DND-41 (cell line): Measurements from ENCODE around the gene STXBP4.

Experiments
- EZH2 ChIP-seq: IDR thresholded peaks from 3 replicates; pipeline ENCODE4 v1.6.1; 2012; ENCODE audit warnings: borderline replicate concordance, low read depth, mild to moderate bottlenecking, moderate library complexity, low read length, inconsistent platforms; ENCODE audit not compliant: severe bottlenecking
- TF ChIP-seq, protein P1 (sequence below): IDR thresholded peaks from 2 replicates; pipeline ENCODE4 v1.5.1; 2012; ENCODE audit warnings: borderline replicate concordance, low read length, moderate library complexity, mild to moderate bottlenecking; ENCODE audit not compliant: poor library complexity, severe bottlenecking; ENCODE audit errors: extremely low read depth

DNA sequence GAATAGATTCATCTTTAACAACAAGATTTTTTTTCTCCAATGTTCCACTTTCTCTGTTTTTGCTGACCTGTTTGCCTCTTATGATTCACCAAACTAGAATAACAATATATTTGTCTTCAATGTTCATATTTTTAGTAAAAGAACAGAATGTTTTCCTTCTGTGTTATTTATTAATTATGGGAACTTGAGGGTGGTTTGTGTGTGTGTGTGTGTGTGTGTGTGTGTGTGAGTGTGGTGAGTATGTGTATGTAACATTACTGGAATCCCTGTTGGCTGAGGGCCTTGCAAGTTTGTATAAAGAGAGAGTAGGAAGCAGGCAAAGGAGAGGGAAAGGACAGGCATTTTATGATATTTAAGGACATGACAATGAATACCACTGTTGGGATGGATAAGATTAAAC lies 13.8 kb downstream of the STXBP4 start:
- TF ChIP-seq, protein P1, sequence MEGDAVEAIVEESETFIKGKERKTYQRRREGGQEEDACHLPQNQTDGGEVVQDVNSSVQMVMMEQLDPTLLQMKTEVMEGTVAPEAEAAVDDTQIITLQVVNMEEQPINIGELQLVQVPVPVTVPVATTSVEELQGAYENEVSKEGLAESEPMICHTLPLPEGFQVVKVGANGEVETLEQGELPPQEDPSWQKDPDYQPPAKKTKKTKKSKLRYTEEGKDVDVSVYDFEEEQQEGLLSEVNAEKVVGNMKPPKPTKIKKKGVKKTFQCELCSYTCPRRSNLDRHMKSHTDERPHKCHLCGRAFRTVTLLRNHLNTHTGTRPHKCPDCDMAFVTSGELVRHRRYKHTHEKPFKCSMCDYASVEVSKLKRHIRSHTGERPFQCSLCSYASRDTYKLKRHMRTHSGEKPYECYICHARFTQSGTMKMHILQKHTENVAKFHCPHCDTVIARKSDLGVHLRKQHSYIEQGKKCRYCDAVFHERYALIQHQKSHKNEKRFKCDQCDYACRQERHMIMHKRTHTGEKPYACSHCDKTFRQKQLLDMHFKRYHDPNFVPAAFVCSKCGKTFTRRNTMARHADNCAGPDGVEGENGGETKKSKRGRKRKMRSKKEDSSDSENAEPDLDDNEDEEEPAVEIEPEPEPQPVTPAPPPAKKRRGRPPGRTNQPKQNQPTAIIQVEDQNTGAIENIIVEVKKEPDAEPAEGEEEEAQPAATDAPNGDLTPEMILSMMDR = no peak
- no peak for TF ChIP-seq EZH2
